ENCODE results near the gene MALSU1.
"Not testable (repeated sequence)": the region's sequence is repeated elsewhere in the genome, so short reads cannot be mapped to it uniquely, and the experiment has no call there.

MALSU1 gene

DNA sequence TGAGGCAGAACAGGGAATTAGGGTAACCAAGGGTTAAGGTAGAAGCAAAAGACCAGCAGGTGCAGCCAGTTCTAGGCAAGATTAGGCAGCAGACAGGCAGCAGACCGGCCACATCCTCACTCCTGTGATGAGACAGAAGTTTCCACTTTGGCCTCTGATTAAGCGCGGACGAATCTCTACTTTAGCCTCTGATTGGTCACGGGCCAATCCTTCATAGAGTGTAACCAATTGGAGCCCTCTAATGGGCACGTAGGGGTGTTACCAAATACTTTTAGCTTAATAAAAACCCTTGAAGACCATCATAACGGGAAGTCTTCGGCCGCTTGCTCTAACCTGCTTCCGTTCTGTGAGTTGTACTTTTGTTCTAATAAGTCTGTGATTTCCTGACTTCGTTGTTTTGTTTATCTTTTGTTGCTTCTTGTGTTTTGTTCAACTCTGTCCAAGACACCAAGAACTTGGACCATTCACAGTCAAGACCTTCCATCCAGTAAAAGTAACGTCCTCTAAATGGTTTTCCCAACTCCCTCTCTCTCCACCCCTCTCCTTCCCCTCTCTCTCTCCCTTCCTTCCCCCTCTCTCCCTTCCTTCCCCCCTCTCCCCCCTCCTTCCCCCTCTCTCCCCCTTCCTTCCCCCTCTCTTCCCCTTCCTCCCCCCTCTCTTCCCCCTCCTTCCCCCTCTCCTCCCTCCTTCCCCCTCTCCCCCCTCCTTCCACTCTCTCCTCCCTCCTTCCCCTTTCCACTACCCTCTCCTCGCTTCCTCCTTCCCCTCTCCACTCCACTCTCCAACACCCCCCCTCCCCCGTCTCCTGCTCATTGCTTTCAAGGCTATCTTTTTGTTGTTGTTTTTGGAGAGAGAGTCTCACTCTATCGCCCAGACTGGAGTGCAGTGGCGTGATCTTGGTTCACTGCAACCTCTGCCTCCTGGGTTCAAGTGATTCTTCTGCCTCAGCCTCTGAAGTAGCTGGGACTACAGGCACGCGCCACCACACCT is 13.2 kb upstream of the MALSU1 start:
- DNase-seq (ENCODE audit: low spot score), result no peak

DNA sequence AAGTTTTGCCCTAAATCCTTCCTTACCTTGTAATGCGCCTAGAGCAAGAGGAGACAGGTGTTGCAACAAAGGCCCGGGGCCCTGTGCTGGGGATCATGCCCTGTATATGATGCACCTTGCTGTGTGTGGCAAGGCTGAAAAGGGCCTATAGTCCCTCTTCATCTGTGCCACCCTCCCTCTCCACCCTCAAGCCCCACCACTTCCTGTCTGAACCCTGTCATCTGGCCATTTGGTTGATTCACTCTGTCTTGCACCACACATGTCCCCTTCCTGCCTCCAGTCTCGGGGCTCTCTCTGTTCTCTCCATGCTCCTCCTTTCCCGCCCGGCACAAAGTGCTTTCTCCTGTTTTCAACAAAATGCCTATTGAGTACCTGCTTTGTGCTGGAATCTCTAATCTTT is 11.5 kb upstream of the MALSU1 start:
- no peak for DNase-seq (ENCODE audit: low spot score)

- DNase-seq (ENCODE audit: low spot score), result no peak
Measured at GRCh38 chr7:23290993-23291392, 8.1 kb upstream of the MALSU1 start.

DNA sequence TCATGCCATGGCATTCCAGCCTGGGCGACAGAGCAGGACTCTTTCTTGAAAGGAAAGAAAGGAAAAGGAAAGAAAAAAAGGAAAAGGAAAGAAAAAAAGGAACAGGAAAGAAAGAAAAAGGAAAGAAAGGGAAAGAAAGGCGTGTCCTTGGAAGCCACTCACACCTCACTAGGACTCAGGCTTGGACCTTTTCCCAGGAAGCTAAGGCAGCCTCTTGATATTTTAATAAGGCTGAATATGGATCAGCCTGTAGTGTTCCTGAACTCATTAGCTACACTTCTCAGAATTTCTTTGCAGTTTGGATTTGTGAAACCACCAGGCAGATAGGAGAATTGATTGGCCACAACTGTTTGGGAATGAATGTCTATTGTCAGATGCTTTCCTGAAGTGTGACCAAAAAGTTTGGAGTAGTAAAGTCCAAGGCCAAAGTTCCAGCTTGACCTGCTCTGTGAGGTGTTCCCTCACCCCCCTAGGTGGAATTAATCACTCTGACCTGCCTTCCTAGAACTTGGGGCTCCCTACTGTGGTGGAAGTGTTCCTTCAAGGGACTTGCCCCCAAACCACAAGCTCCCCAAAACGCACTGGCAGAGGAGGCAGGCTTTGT is 7.1 kb upstream of the MALSU1 start:
- no peak for DNase-seq (ENCODE audit: low spot score)

DNA sequence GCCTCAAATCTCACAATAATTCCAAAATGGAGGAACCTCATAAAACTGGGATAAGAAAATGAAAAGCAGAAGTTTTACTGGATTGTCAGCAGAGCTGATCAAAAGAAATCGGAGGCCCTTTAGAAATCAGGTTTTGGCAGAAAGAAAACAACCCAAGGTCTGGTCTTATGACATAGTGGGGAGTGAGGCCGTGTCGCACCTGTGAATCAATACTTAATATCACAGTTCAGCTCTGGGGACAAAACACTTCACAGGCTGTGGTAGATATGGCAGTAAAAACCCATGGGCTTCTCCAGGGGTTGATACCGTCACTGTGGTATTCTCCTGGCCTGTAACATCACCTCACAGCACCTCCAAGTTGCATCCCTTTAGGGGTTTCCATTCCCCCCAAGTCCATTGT is 6.5 kb upstream of the MALSU1 start:
- no peak for DNase-seq (ENCODE audit: low spot score)

DNA sequence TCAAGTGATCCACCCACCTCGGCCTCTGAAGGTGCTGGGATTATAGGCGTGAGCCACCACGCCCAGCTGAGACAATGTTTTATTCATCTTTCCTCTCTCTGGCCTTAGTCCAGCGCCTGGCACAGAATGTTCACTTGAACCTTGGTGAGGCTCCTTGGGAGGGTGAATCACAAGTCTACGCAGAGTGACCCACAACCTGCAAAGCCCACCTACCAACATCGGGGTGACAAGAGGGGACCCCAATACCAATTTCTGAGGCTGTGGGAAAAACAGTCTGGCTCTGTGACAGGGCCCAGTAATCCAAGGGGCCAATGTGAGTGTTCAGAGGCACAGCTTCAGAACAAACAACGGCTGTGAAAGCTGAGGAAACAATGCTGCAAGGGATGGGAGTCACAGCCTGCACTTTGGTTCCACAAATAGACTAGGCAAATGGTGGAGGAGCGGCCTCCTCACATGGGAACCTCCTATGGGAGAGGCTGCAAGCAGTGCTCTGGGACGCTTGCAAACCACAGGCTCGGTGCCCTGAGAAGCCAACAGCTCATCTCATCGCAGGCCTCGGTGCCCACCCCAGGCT is 5.6 kb upstream of the MALSU1 start:
- DNase-seq (ENCODE audit: low spot score), result no peak

- DNase-seq (ENCODE audit: low spot score), result no peak
Measured at GRCh38 chr7:23294549-23295400, 4.4 kb upstream of the MALSU1 start.

- no peak for DNase-seq (ENCODE audit: low spot score)
Measured at GRCh38 chr7:23295401-23295697, 3.8 kb upstream of the MALSU1 start.

DNA sequence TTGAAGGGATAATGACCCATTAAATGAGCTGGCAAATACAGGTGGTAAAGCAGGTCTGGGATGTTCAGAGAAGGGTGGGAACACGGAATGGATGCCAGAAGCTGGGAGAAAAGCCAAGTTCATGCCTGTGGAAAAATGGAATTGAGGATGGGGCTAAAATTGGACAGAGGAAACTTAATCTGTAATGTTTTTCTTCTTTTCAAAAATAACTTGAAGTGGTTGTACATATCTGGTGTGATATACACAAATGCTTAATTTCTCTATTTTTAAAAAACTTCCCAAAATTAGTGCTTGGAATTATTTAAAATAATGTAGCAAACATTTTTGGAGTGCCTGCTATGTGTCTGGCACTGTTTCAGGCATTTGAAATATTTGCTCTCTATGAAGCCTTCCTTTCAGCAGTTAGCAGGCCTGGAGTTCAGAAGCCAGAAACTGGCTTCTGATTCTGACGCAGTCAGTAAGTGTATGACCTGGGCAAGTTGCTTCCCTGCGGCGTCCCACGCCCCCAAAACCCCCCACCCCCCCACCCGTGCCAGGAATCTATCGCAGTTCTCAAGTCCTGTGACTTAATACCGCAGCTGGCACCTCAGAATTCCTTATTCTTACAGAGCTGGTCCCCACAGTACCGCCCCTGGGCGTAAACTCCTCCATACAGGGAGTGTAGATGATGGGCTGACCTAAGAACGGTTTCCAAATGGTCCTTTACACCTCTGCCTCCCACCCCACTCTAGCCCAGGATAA is 828 bp upstream of the MALSU1 start:
- DNase-seq (ENCODE audit: low spot score), result no peak

GRCh38 chr7:23299770-23300300 is 696 bp downstream of the MALSU1 start:
- no peak for DNase-seq (ENCODE audit: low spot score)

- DNase-seq (ENCODE audit: low spot score), result no peak
Measured at GRCh38 chr7:23306936-23307521, 7.9 kb downstream of the MALSU1 start.

- DNase-seq (ENCODE audit: low spot score), result no peak
Measured at GRCh38 chr7:23308754-23309153, 9.6 kb downstream of the MALSU1 start.

DNA sequence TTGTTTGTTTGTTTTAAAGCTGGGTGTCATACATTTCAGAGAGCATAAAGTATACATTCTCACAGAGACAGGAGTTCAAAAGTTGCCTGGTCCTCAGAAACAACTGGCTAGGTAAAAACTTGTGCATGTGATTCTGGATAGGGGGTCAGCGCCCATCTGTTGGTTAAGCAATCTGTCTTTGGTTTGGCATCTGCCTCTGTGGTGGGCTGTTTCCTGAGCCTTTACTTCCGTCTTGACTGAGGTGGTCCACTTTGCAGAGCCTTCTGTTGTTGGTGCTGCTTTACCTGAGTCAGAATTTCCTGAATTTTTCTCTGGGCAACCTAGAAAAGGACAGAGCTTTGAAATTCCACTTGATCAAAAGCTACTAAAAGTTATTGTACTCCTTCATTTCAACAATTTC is 13.0 kb downstream of the MALSU1 start:
- not testable (repeated sequence) for DNase-seq (ENCODE audit: low spot score)

DNA sequence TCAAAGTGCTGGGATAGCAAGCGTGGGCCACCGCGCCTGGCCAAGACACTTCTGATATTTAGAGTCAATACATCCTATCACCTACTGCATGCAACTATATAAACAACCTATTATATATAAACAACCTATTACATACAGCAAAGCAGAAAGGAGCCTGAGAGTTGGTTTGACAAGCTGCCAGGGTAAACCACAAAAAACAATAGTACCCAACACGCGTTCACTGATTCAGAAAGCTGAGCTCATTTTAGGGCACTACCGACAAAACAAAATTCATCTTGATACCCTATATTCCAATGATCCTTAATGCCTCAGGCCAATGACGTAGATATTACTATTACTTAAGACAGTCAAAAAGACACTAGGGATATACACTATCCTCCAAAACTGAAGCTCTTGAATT is 16.2 kb downstream of the MALSU1 start:
- DNase-seq (ENCODE audit: low spot score), result no peak

GRCh38 chr7:23331132-23331531 is 32.0 kb downstream of the MALSU1 start:
- DNase-seq (ENCODE audit: low spot score), result no peak

DNA sequence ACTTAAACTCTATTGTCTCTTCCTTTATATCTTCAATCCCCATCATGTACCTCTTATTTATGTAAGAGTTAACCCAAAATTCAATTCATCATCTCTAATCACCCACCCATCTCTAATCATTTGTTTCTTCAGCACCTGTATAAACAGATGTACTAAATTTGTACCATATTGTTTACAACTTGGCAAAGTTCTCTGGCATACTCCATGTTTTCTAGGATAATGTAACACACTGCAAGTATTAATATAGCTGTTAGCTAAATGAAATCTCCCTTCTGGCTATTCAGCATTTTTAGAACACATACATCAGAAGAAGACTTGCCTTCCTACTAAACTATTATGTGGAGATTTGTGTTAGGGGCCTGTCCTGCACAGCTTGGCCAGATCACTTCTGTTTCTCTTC is 33.1 kb downstream of the MALSU1 start:
- DNase-seq (ENCODE audit: low spot score), result no peak

DNA sequence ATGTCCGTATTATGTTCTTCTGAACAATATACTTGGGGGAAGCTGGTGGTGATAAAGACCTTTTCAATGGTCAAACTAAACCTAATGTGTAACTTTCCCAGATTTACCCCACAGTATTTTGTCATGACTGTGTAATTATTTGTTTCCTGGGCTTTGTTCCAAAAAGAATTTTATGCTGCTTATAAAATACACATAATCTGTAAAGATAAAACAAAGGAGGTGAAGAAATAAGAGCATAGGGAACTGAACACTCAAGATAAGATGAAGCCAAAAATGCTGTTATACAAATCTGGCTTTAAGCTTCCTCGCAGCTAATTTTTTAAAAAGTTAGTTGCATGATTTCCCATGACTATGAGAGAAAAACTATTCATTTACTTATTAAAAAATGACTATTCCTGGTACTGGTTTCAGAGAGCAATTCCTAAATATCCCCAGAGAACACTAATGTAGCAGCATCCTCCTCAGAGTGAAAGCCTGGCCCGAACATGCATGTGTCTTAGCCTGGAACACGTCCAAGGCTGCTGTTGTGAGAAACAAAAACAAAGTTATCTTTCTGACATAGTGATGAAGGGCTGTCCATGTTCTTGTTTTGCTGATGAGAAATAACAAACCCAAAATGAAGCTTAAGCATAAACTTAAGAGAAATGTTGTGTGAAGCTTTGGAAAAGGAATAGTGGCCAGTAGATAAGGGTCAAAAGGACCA is 33.9 kb downstream of the MALSU1 start:
- no peak for DNase-seq (ENCODE audit: low spot score)

DNA sequence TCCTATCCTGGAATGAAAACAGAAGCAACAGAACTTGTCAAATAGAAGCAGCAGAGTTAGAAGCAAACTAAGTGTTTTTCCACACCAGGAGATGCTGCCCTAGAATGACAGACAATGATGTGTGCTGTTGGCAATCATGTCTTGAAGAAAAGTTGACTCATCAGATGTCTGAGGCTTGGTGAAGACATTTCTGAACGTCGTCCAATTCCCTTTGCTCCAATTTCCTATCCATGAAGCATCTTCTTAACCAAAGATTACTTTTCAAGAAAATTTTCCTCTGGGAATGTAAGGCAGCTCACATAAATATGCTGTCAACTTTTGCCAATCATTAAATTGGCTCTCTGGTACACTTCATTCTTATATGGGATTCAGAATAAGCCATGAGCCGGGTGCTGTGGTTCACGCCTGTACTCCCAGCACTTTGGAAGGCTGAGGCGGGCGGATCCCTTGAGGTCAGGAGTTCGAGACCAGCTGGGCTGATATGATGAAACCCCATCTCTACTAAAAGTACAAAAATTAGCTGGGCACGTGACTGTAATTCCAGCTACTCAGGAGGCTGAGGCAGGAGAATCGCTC is 34.6 kb downstream of the MALSU1 start:
- no peak for DNase-seq (ENCODE audit: low spot score)

GRCh38 chr7:23334482-23335056 is 35.4 kb downstream of the MALSU1 start:
- DNase-seq (ENCODE audit: low spot score), result no peak

DNA sequence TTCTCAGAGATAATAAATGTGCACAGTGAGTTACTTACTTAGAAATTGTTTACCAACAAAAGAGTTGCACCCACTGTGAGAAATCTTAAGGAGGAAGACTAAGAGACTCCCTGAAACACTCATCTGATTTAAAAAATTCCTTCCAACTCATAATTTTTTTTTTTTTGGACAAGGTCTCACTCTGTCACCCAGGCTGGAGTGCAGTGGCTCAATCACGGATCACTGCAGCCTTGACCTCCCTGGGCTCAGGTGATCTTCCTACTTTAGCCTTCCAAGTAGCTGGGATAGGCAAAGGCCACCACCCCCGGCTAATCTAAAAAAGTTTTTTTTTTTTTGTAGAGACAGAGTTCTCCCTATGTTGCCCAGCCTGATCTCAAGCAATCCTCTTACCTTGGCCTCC is 36.0 kb downstream of the MALSU1 start:
- no peak for DNase-seq (ENCODE audit: low spot score)

All from hematopoietic multipotent progenitor cell treated with erythropoietin and hydrocortisone succinate and interleukin-3 and kit ligand, for 15 days (in vitro differentiated cells).